GM21423 (cell line): ENCODE results near the gene TECTA.
A peak's percentile ranks its signal among the peaks of the same experiment; 100 is the strongest.

Source experiments
- ATAC-seq: cut with Tn5 transposase; IDR thresholded peaks from one replicate; pipeline ENCODE4 v1.9.1; 2021; ENCODE audit warnings: mild to moderate bottlenecking, moderate library complexity; ENCODE audit not compliant: unreplicated experiment

Gene TECTA, protein sequence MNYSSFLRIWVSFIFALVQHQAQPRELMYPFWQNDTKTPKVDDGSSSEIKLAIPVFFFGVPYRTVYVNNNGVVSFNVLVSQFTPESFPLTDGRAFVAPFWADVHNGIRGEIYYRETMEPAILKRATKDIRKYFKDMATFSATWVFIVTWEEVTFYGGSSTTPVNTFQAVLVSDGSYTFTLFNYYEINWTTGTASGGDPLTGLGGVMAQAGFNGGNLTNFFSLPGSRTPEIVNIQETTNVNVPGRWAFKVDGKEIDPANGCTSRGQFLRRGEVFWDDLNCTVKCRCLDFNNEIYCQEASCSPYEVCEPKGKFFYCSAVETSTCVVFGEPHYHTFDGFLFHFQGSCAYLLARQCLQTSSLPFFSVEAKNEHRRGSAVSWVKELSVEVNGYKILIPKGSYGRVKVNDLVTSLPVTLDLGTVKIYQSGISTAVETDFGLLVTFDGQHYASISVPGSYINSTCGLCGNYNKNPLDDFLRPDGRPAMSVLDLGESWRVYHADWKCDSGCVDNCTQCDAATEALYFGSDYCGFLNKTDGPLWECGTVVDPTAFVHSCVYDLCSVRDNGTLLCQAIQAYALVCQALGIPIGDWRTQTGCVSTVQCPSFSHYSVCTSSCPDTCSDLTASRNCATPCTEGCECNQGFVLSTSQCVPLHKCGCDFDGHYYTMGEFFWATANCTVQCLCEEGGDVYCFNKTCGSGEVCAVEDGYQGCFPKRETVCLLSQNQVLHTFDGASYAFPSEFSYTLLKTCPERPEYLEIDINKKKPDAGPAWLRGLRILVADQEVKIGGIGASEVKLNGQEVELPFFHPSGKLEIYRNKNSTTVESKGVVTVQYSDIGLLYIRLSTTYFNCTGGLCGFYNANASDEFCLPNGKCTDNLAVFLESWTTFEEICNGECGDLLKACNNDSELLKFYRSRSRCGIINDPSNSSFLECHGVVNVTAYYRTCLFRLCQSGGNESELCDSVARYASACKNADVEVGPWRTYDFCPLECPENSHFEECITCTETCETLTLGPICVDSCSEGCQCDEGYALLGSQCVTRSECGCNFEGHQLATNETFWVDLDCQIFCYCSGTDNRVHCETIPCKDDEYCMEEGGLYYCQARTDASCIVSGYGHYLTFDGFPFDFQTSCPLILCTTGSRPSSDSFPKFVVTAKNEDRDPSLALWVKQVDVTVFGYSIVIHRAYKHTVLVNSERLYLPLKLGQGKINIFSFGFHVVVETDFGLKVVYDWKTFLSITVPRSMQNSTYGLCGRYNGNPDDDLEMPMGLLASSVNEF (N-terminal part only)

DNA sequence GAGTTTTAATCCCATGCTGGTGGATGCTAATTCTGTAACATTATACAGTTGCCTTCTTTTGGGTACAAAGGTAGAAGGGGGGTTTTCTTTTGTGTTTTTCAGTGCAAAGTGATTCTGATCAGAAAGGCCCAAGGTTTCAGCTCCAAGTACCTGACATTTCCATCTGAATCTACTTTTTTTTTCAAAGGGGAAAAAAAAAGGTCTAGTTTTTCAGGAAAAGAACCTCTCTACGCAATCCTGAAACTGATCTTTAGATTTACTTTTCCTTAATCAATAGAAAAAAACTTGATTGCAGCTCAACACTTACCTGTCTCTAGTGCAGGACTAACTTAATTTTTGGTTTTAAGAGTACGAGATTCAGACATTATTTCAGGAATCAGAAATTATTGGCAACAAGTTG lies at the start of gene TECTA:
Gene TECTA, plus strand, starts transcription at position 301 of the 400 bp plus-strand sequence. CDS start 1,423 bp downstream, outside the sequence.
- no peak for ATAC-seq

DNA sequence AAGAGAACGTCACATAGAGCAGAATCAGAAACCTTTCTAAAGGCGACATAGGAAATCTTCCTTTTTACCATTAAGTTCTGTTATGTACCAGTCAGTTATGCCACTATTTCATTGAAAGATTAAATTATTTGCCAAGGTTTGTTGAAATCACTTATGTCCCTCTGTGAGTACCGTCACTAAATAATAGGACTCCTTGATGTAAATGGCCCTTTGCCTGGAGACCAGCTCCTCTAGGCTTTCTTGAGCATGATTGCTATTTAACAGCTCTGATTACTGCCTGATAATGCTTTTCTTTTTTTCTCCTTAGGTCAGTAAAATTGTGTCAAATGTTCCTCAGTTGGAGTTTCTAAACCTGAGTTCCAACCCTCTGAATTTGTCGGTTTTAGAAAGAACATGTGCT lies 47.8 kb upstream of the TECTA start:
- ATAC-seq = no peak

DNA sequence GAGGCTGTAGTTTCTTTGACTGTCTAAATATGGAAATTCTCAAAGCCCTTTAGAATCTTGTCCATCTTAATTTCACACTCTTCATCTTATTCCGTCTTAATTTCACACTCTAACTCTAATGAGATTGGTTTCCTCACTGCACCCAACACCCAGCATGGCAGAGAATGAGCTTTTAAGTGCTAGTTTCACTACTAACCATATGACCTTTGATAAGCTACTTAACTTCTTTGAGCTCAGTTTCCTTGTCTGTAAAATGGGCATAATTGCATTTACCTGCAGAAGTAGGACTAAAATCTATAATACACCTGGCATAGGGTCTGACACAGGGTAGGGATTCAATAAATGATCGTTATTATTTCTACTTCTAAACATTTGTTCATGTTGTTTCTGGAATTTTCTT lies 46.8 kb upstream of the TECTA start:
- no peak for ATAC-seq

DNA sequence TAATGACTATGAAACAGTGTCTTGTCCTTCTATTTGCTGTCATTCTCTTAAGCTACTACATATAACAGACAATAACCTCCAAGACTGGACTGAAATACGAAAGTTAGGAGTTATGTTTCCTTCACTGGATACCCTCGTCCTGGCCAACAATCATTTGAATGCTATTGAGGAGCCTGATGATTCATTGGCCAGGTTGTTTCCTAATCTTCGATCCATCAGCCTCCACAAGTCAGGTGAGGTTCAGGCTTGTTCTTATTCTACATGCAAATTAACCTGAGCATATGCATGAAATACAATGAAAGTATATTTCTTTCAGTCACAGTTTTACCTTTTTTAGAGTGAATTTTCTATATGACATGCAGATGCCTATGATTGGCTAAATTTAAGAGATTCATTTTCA lies 46.0 kb upstream of the TECTA start:
- ATAC-seq = no peak

DNA sequence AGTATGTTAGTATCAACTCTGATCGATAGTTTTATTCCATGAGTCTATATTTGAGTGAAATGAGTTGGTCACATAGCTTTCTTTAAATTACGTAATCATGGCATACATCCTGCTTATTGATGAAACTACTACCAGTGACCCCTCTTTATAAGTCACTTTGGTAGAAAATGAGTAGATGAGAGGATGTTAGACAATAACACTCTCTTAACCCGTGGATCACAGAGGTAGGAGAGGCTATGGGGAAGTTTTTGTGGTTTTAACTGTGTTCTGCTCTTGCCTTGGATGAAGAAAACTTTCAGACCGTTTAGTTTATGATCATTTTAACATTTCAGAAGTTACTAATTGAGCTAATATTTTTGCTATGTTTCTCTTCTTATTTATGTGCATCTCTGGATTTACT lies 43.1 kb upstream of the TECTA start:
- ATAC-seq = no peak

DNA sequence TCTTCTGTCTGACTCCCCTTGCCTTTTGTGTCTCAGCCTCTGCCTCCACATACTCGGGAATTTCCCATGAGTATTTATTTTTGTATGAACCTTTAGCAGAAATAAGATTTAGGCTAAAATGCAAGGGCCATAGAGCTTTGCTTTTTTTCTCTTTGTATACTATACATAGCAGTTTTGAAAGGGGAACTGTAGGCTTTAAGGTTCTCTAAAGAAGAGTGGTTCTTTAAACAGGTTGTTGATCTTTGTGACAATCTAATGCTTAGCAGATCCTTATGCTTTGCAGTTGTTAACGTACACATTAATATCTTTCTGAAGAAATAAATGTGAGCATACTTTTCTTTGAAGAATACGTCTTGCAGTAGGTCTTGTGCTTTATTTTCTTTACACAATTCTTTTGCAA lies 42.1 kb upstream of the TECTA start:
- no peak for ATAC-seq

DNA sequence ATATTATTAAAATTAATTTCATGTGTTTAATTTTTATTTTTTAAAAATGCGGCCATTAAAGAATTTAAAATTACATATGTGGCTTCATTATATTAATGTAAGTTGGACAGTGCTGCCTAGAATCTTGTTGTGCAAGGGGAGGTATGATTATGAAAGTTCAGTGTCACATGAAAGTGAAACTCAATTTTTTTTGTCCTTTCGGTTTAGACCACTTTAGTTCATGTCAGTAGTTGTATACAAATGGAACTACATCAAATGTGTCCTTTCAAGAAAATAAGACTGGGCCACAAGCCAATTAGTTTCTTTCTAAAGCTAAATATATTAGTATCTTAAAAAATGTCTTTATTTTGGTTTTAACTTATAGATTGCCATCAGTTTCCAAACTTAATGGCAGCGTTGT lies 41.4 kb upstream of the TECTA start:
- ATAC-seq = peak; percentile 96

DNA sequence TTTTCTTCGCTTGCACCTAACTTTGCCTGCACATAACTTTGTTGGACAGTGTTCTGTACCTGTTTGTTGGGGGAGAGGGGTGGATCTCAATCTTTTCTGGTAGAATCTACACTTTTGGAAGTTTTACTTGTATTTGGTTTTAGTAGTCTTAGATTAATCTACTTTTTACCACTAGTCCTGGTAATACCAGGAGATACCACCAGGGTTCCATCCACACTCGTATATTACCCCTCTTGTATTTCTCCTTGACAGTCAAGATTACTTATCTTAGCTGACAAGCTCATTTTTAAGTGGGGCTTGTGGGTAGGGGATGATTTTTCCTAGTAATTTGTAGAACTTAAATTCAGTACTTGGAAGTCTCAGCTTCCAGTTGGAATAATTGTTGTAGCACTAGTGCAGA lies 37.3 kb upstream of the TECTA start:
- ATAC-seq = no peak

DNA sequence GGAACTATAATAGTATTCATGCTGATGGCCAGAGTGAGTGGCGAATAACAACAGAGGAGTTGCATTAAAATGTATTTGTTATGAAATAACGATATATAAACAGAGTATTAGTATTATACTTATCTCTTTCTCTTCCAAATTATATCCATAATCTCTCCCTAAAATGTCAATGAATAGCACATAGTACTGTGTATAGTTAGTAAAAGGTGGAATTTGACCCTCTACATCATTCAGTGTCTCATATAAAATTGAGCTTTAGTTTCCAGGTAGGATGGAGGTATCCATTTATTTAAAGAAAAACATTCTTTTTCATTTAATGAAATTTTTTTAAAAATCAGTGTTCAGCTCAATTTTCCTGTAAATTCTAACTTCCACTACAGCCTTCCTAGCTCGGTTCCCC lies 34.4 kb upstream of the TECTA start:
- ATAC-seq = no peak

DNA sequence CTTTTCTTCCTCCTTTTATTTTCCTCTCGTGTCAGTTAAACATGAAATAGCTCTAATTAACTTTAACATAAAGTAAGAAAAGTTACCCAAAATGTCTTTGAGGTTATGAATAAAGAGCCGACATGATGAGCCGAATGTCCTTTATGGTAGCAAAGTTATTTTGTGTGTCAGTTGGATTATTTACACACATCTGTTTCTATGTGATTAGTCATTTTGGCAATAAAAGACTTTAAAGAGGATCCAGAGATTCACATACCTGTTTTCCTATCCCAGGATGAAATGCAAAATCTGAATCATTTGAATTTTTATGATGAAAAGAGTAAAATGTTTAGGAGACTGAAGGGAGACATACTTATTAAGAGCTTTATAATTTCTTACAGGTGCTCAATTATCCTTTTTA lies 34.0 kb upstream of the TECTA start:
- ATAC-seq = no peak

DNA sequence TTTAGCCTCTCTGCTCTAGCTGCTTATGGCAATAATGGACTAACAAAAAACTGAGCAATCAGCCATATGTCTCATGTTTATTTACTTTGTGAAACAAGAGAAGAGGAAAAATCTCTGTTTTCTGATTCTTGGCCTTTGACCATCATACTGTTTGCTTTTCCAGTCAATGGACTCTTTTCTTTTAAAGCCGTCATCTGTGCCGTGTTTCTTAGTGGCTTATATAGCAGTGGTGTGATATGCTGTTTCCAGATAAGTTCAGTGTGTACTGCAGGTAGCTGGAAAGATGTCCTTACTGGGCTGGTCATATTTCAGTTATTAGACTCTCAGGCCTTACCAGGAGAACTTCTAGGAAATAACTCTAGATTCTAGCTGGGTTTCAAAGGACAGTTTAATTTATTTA lies 33.6 kb upstream of the TECTA start:
- no peak for ATAC-seq

DNA sequence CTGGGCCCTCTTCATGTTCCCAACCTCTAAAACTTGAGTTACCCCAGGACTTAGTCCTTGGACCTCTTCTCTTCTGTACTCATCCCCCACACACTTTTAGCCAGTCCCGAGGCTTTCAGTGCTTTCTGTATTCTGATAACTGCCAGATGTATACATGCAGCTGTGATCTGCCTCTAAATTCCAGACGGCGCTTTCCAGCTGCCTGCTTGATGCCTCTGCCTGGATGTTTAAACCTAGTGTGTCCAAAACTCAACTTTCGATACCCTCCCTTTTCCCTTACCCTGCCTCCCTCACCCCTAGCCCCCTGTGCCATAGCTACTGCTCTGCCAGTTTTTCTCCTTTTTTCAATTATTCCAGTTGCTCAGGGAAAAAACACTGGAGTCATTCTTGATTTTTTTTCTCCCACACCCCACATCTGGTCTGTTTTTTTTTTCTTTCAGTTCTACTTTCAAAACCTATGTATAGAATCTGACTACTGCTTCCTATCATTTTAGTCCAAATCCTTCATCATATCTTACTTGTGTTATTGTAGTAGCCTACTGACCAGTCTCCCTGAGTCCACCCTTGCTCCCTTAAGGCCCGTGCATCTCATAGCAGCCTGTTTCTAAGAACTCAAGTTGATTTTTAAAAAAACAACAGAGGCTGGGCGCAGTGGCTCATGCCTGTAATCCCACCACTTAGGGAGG lies 32.9 kb upstream of the TECTA start:
- ATAC-seq = no peak

DNA sequence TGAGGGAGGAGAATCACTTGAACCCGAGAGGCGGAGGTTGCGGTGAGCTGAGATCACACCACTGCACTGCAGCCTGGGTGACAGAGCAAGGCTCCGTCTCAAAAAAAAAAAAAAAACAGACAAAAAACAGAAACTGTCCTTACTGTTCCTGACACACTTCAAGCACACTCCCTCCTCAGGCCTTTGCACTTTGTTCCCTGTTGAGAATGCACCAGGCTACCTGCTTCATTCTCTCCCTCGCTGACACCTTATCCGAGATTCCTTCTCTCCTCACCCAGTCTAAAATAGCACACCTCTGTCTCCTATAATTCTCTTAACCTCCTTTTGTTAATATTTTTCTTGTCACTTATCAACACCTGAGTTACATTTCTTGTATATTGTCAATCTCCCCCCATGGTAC lies 32.3 kb upstream of the TECTA start:
- no peak for ATAC-seq

DNA sequence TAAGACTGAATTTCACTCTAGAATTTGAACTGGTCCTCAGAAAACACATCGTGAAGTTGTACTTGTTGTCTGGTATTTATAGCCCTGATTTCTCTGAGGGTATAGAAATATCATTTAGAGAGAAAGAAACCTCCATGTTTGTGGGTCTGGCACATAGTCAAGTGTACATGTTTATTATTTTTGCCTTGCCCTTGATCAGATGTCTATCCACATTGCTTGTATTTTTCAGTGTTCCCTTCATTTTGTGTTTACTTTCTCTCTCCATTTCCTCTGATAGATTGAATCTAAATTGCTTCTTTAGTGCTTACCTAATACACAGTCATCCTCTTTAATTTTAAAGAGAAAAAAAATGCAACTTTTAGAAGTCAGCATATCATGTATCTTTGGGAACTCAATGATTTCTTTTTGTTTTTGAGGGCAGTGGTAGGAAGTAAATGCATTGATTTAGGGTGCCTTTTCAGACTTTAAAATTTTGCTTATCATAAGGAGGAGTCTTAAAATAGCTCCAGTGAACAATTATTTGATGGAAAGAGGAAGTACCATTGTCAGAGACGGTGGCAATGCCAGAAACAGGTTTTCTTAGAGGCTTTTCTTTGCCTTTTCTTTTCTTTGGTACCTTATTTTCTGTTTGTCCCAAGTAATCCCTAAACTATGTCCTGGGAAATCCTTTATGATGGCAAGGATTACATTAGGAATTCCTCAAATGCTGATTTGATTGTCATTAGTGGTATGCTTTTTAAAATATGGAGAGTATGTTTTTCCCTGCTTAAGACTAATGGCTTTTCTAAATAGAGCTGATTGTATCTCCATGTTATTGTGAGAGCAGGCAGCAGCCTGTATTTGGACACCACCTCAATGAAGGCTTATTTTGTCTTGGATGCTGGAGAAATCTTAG lies 29.8 kb upstream of the TECTA start:
- no peak for ATAC-seq

DNA sequence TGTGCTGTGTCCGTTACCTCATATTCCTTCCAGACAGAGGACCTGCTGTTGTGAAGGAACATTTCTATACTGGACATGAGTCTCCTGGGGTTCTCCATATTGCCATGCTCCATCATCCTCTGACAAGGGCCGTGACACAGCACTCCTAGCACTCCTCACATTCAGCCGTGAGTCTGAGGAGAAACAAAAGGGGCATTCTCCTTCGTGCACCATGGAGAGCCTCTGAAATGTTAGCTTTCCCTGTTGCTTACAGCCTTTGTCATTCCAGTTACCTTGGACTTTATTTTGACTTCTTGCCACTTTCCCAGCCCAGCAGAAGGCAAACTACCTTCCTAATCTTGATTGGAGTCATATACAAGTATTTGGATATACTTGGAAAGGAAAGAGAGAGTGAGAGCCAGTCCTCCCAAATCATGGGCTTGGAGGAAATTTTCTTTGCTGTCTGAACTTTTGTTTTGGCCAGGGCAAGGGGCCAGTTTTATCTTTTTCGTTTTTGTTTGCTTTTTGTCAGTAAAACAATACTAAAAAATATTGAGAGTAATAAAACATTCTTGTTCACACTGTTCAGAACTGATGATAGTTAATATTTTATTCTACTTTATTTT lies 29.1 kb upstream of the TECTA start:
- no peak for ATAC-seq

DNA sequence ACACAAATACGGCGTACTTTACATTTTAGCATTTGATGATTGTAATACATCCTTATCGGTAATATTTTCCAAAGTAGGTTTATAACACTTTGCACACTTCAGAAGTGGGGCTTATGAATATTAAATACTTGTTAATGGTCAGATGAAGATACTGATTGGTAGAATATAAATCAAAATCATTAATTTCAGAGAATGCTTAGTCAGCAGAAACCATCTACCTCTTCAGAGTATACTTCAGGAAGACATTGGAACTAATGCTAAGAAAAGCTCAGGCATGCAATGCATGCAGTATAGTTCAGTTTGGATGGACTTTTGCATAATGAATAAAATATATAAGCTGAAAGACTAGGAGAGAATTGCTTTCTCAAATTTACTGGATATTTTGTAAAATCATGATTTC lies 19.7 kb upstream of the TECTA start:
- ATAC-seq = no peak

DNA sequence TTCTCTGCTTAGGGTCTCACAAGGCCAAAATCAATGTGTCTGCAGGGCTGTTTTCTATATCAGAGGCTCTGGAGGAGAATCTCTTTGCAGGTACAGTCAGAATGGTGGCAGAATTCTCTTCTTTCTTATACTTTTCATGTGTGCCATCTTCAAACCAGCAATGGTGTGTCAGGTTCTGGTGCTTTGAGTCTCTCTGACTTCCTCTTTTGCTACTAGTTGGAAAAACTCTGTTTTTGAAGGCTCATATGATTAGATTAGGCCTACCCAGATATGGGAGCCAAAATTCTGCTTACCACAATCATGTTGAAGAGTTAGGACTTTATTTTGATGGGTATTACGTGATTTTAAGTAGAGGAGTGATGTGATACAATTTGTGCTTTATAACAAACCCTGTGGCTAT lies 18.8 kb upstream of the TECTA start:
- no peak for ATAC-seq

DNA sequence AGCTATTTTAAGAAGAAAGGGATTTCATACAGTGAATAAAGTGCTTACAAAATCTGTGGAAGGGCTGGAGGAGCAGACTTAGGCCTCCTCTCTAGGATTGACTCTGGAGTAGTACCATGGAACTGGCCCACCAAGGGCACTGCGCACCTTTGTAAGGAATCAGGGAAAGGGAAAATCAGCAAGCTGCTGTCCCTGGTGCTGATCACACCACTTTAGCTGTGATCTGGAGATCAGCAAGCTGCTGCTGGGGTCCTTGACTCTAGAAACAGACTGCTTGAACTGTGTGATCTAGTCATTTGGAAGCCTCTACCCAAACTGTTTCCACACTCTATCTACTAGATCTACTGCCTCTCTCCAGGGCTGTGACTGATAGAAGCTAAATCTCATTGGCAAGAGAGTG lies 18.4 kb upstream of the TECTA start:
- no peak for ATAC-seq

DNA sequence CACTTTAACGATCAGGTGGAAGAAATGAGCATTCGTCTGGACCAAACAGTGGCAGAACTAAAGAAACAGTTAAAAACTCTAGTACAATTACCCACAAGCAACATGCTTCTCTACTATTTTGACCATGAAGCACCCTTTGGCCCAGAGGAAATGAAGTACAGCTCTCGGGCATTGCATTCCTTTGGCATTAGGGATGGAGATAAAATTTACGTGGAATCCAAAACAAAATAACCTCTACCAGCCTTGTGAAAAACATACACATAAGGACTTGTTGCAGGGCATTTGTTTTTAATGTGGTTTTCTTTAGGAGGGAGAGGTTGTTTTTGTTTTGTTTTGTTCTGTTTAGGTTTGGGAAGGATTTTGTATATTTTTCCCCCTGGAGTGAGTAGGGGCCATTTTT lies 14.2 kb upstream of the TECTA start:
- ATAC-seq = no peak
